Ovary (tissue), 10 donors: ENCODE measurements around the gene EVI5. TPM values are rescaled to one million over a fixed set of nuclear protein-coding genes. Genes with fewer than 3 reads are reported as not detected.

Experiments used
- DNase-seq, 5 donors: peaks; one replicate each; pipeline ENCODE4 v3.0.0-alpha.2; 2019 to 2020
- H3K27ac ChIP-seq, 2 donors: fragments of 200-600 bp; one replicate each; pipeline versions ENCODE4 v1.5.1 to v1.8.0; 2019 to 2022
- H3K27me3 ChIP-seq: fragments of 200-600 bp; one replicate; pipeline ENCODE4 v1.8.0; 2022
- H3K36me3 ChIP-seq: fragments of 200-600 bp; sonication (generic); one replicate; pipeline ENCODE4 v1.5.1; 2019
- H3K4me1 ChIP-seq: one replicate; pipeline ENCODE4 v1.8.1; 2013; ENCODE audit warnings: mild to moderate bottlenecking, moderate library complexity; ENCODE audit not compliant: insufficient read depth
- H3K4me3 ChIP-seq: fragments of 200-600 bp; sonication (generic); one replicate; pipeline ENCODE4 v1.5.1; 2017
- H3K9me3 ChIP-seq, 2 donors: fragments of 200-600 bp in 1 of 2; sonication (generic) in 1 of 2; one replicate each; pipeline versions ENCODE4 v1.5.1 to v1.8.1; 2013 to 2019; ENCODE audit warnings: mild to moderate bottlenecking in 1 of 2, moderate library complexity in 1 of 2
- EP300 ChIP-seq: sonication (generic); formaldehyde crosslinking; IDR thresholded peaks from one replicate; pipeline ENCODE4 v1.6.1; 2017; ENCODE audit warnings: antibody characterized with exemption
- POLR2A ChIP-seq: fragments of 450-650 bp; IDR thresholded peaks from one replicate; pipeline ENCODE4 v1.6.1; 2017; ENCODE audit warnings: antibody characterized with exemption, mild to moderate bottlenecking, moderate library complexity
- WGBS, 3 donors: extraction: QIAGEN DNeasy Blood & Tissue Kit in 1 of 3; methylation state at CpG; one replicate each; pipeline versions ENCODE4 v1.1.5 to v1.1.7; 2013 to 2017; 5-methylcytosine and 5-hydroxymethylcytosine counted together
- intact Hi-C, 4 donors: fragments of 100-400 bp; cut with DNase I; formaldehyde crosslinking; loops; one replicate each; pipeline versions ENCODE4 v1.11.0 to v1.15.1; 2022 to 2023
- long read RNA-seq, 3 donors: library from polyadenylated mRNA in 2 of 3; unstranded in 2 of 3; transcript quantifications; one replicate each; pipeline ENCODE4 v2.0.0 and lab custom pipeline, GENCODE V29; 2021 to 2026
- polyA plus RNA-seq, 2 donors: library from polyadenylated mRNA; stranded (reverse); fragments of 200-250 nt in 1 of 2; fragments of 350-450 nt in 1 of 2; fragmentation: Illumina TruSeq in 1 of 2; extraction: RNeasy Lipid Tissue Mini Kit (QIAGEN cat#74804) in 1 of 2; gene quantifications; one replicate each; pipeline ENCODE4 v1.2.3, GENCODE V29; 2013 to 2014
- total RNA-seq, 7 donors: library from RNA; depleted of rRNA in 2 of 7; stranded (reverse); fragments of >200 nt in 2 of 7; fragmentation: NEBNext Ultra II Directional in 3 of 7; extraction: Animal tissue kit (Norgen Biotek cat#: 25700) in 3 of 7; gene quantifications; one replicate each; pipeline versions ENCODE4 v1.1.0 to v1.2.4, GENCODE V29; 2016 to 2023
- TF ChIP-seq, protein P1 (sequence below), 3 donors: fragments of 450-650 bp in 2 of 3; fragments of 200-600 bp in 1 of 3; IDR thresholded peaks; one replicate each; pipeline versions ENCODE4 v1.5.1 to v1.8.0; 2016 to 2022; ENCODE audit warnings: antibody characterized with exemption in 3 of 3, mild to moderate bottlenecking in 1 of 3
- donor health status: DM: no; HTN: no; CAD: no; lungs with moderate emphysema.
- donor health status: DM: no; HTN: no; CAD: no.
- donor health status: Bipolar disorder and iron deficiency.
- donor health status: DM: yes; HTN: yes; CAD: no.
- donor health status: DM: no; HTN: no; CAD: no.
- donor health status: DM: yes; HTN: yes; CAD: no.

EVI5 gene
- 10 to 100 TPM; 14.8 to 36.7 (median 30.7) TPM for total RNA-seq
- polyA plus RNA-seq, result 10 to 100 TPM in 1 of 2 donors, 1 to 10 TPM in 1; 4.4 to 11.7 TPM
- long read RNA-seq, donor 1, partial matches to known transcripts, result 34 of 57 reads
- long read RNA-seq, donor 1, other reads (novel, unspliced or antisense), result 23 of 57 reads
- long read RNA-seq, donor 2, partial matches to known transcripts, result 4,584 of 4,652 reads
- long read RNA-seq, donor 2, other reads (novel, unspliced or antisense), result 68 of 4,652 reads
- long read RNA-seq, donor 3, partial matches to known transcripts, result 3 of 10 reads
- long read RNA-seq, donor 3, other reads (novel, unspliced or antisense), result 7 of 10 reads

DNA sequence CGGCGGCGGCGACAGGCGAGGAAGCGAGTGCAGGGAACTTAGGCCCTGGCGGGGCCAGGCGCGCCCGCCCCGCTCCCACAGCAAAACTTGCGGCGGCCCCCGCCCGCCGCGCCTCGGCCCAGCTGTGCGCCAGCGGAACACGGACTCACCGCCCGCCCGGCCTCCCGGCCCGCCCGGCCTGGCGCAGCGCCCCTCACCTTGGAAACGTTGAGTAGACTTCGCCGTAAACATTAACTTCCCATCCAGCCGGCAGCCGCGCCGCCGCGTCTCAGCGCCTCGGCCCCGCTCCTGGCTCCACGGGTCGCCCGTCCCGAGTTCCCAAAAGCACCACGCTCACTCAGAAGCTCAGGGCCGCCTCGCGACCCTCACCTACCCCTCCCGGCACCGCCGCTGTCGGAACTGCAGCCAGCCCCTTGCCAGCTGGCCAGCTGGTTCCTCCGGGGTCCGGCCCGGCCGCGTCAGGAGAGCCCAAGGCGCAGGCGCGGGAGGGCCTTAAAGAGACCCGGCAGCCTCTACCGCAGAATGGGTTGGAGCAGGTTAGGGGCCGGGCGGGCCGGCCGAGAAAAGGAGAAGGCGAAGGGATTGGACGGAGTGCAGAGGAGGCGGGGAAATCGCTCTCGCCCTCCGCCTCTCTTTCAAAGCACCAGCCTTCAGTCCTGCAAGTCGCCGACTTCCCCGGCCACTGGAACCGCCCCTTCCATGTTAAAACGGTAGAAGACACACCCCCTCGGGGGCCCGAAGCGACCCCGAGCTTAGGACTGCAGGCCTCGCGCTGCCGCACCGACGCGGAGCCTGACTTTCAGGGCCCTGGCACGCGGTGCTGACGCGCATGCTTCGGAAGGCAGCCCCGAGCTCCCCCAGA lies at the start of gene EVI5:
Gene EVI5, minus strand, starts transcription at position 470 of the 862 bp plus-strand sequence. CDS start 48,562 bp downstream, outside the sequence.
- peak within 1 kb of the TSS; percentile 94 for H3K4me3 ChIP-seq
- intact Hi-C loops, result loop anchor here in 1 of 4 donors (2.0 kb wide), 1 partner anchor 46 kb away; no protein-coding TSS in a partner anchor
- H3K9me3 ChIP-seq, result no peaks in the 10 kb centered on the region
- H3K36me3 ChIP-seq, result no peaks in the 10 kb centered on the region
- H3K27ac ChIP-seq, result peak within 1 kb of the TSS; percentile 55 to 95
- no peaks in the 10 kb centered on the region for H3K4me1 ChIP-seq
- WGBS, 3 donors, result 0% methylated on average over 32 to 94 of the region's 94 CpGs
- no peaks in the 10 kb centered on the region for H3K27me3 ChIP-seq
- peak; percentile 91 to 96 (median 94) for DNase-seq
- TF ChIP-seq EP300 (no peak), POLR2A (peak; percentile 88)

DNA sequence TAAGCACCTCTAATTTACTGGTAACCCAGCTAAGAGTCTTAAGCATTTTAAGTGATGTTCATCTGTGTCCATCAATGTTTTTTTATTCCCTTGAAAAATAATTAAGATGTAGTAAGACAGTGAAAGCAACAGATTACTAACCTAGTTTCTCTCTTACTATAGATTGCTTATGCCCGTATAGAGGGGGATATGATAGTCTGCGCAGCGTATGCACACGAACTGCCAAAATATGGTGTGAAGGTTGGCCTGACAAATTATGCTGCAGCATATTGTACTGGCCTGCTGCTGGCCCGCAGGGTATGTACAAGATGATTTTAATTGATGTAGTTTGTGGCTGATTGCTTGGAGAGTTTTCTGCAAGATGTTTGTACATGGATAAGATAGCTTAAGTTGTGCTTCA lies 49.7 kb upstream of the EVI5 start:
- H3K4me1 ChIP-seq, result peaks cover 4% of the 10 kb centered on the region
- H3K27ac ChIP-seq, result no peak overlapping the region
- no peaks in the 10 kb centered on the region for H3K9me3 ChIP-seq
- H3K27me3 ChIP-seq, result no peaks in the 10 kb centered on the region
- H3K4me3 ChIP-seq, result no peak overlapping the region
- no peak for DNase-seq
- intact Hi-C loops, result no loop called here
- H3K36me3 ChIP-seq, result no peaks in the 10 kb centered on the region
- no peak for TF ChIP-seq POLR2A
- TF ChIP-seq EP300, result no peak
- TF ChIP-seq, protein P1, sequence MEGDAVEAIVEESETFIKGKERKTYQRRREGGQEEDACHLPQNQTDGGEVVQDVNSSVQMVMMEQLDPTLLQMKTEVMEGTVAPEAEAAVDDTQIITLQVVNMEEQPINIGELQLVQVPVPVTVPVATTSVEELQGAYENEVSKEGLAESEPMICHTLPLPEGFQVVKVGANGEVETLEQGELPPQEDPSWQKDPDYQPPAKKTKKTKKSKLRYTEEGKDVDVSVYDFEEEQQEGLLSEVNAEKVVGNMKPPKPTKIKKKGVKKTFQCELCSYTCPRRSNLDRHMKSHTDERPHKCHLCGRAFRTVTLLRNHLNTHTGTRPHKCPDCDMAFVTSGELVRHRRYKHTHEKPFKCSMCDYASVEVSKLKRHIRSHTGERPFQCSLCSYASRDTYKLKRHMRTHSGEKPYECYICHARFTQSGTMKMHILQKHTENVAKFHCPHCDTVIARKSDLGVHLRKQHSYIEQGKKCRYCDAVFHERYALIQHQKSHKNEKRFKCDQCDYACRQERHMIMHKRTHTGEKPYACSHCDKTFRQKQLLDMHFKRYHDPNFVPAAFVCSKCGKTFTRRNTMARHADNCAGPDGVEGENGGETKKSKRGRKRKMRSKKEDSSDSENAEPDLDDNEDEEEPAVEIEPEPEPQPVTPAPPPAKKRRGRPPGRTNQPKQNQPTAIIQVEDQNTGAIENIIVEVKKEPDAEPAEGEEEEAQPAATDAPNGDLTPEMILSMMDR (IDR thresholded peaks at IDR 0.05), result no peak
- 58 to 69% (median 58%) methylated on average over 5 of the region's 5 CpGs for WGBS, 3 donors

DNA sequence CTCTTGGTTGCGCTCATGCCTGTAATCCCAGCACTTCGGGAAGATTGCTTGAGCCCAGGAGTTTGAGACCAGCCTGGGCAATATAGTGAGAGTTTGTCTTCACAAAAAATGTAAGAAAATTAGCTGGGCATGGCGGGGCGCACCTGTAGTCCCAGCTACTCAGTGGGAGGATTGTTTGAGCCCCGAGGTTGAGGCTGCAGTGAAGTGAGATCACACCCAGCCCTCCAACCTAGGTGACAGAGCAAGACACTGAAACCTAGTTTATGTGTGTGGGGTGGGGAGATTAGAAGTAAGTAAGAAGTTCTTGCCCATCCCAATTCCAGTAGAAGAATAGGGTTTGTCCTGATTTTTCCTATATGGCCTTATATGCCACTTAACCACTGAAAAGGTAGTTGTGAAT lies 48.9 kb upstream of the EVI5 start:
- Histone ChIP-seq H3K9me3 (no peaks in the 10 kb centered on the region), H3K27ac (no peak overlapping the region), H3K36me3 (no peaks in the 10 kb centered on the region), H3K4me3 (no peak overlapping the region), H3K27me3 (no peaks in the 10 kb centered on the region), H3K4me1 (peaks cover 4% of the 10 kb centered on the region)
- intact Hi-C loops, result no loop called here
- DNase-seq, result no peak
- TF ChIP-seq, protein P1 (IDR thresholded peaks at IDR 0.05), result no peak
- TF ChIP-seq POLR2A (no peak), EP300 (no peak)
- 46 to 51% (median 47%) methylated on average over 5 of the region's 5 CpGs for WGBS, 3 donors

DNA sequence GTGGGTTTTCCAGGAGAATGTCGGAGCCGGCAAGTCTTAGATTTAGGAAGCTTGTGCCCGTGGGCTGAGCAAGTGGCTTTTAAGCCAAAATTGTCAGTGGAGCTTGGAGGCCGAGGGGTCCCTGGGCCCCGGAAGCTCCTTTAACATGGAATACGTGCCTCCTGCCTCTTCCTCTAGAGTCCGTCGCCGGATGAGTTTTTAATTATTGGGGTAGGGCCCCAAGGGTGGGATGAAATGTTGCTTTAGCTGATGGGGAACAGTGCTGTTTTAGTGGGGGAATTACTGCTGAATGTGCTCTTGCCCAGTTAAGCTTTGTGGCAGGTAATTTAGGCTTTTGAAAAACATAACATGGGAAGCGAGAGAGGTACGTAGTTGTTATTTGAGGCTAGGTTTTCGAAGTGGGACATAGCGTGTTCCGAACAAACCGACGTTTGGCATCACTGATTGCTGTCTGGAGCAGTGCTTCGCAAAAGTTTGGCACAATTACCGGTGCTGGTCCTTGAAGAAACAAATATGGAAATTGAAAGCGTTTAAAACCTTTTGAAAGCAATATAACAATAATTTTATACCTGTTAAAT lies 47.7 kb upstream of the EVI5 start:
- Histone ChIP-seq H3K4me1 (peaks cover 4% of the 10 kb centered on the region), H3K27me3 (no peaks in the 10 kb centered on the region), H3K36me3 (no peaks in the 10 kb centered on the region), H3K27ac (peak overlapping the region; percentile 82 to 83), H3K9me3 (no peaks in the 10 kb centered on the region), H3K4me3 (peak overlapping the region; percentile 86)
- peak in 1 of 5 donors; percentile 25 for DNase-seq
- intact Hi-C loops, result no loop called here
- WGBS, 3 donors, result 0 to 1% (median 0%) methylated on average over 19 of the region's 19 CpGs
- TF ChIP-seq POLR2A (no peak), EP300 (no peak)
- TF ChIP-seq, protein P1 (IDR thresholded peaks at IDR 0.05), result no peak
